Glomerular visceral epithelial cell (primary cell): ENCODE results near the gene LMF1.

Source experiments
- DNase-seq: peaks from one replicate; pipeline ENCODE4 v3.0.0-alpha.2; 2016; ENCODE audit errors: extremely low spot score

Gene LMF1

GRCh38 chr16:970766-971581 is at the start of gene LMF1:
Gene LMF1 (minus strand): TSS chr16:970984. CDS start chr16:970980, 4 bp downstream.
- peak; percentile 91 for DNase-seq

DNA sequence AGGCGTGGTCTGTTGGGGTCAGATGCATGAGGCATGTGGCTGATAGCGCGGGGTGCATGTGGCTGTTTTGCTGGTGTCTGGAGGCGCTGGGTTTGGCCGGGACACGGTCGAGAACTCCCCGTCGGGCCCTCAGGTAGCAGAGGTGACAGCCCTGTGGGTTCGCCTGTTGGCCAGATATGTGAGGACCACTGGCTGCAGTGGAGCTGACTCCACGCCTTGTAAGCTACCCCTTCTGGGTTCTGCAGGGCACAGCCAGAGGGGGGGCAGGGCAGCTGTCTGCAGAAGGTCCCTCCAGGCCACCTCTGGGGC is 49.3 kb upstream of the LMF1 start:
- no peak for DNase-seq

- peak; percentile 73 for DNase-seq
Measured at GRCh38 chr16:1019231-1020090, 48.7 kb upstream of the LMF1 start.

GRCh38 chr16:1018447-1019198 is 47.8 kb upstream of the LMF1 start:
- no peak for DNase-seq

DNA sequence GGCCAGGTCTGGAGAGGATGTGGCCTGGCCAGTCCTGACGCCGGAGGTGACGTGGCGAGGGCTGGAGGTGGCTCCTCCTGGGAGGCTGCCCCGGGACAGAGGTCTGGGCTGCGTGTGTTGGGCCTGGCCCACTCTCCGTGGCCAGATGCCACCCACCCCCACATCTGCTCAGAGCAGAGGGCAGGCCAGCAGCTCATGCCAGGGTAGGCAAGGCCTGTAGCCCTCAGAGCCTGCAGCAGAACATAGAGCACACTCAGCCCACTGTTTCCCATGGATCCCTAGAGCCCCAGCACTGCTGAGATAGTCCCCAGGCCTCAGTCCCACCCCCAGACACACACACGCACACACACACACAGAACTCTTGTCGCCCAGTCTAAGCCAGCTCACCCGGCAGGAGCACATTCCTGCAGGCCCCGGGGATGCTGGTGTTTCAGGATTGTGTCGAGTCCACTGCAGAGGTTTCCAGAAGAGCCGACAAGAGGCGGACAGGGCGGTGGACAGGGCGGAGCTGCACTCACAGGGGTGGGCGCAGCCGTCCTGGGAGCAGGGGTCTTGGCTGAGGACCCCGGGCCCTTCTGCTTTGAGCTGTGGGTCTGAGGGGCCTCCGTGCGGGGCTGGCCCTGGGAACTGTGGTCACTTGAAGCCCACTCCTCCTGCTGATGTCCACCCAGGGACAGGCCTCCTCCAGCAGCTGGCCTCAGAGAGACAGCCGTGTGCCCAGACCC is 44.1 kb upstream of the LMF1 start:
- DNase-seq, result no peak

DNA sequence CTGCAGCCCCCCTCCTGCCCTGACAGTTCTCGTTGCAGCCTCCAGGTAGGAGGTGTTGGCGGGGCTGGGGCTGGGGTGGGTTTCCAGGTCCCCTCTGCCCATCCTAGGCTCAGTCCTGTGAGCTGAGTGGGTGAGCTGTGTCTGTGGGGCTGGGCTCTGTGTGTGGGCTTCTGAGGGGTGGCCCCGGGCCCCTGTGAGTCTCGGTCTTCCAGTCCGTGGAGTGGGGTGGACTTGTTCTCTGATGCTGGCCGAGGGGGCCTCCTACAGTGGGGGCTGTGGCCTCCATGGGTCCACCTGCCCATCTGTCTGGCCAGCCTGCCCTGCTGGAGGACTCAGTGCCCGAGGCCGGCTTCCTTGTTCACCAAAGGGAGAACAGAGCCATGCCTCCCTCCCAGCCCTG is 43.4 kb upstream of the LMF1 start:
- no peak for DNase-seq

DNA sequence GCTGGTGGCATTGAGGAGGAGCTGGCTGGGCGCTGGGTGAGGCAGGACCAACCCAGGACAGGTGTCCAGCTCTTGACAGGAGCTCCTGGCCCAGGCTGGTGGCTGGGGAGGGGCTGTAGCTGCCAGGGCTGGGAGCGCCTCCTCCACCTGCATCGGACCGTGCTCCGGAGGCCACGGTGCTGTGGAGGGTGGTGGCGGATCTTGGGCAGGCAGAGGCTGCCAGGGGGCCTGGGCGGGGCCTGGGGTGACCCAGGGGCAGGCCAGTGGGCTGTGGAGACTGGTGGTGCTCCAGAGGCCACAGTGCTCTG is 42.8 kb upstream of the LMF1 start:
- no peak for DNase-seq

- no peak for DNase-seq
Measured at GRCh38 chr16:1012722-1013592, 42.2 kb upstream of the LMF1 start.

DNA sequence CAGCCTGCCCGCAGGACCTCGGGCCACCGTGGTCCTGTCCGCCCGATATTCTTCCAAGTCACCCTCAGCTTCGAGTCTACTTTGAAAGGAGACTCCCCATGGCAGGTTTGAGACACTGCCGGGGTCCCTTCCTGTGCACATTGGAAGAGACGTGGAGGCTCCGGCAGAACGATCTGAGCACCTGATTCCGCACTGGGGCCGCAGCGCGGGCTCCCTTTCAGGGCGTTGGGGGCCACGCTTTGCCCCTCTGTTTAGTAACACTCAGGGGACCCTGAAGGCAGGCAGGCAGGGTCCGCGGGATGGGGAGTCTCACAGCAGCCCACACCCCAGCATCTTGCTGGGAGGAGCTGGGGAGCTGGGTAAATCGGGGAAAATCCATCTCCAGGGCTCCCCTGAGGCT is 41.4 kb upstream of the LMF1 start:
- DNase-seq, result no peak

GRCh38 chr16:1011316-1012082 is 40.7 kb upstream of the LMF1 start:
- no peak for DNase-seq

- no peak for DNase-seq
Measured at GRCh38 chr16:1010815-1011214, 40.0 kb upstream of the LMF1 start.

GRCh38 chr16:1010251-1010650 is 39.5 kb upstream of the LMF1 start:
- no peak for DNase-seq

DNA sequence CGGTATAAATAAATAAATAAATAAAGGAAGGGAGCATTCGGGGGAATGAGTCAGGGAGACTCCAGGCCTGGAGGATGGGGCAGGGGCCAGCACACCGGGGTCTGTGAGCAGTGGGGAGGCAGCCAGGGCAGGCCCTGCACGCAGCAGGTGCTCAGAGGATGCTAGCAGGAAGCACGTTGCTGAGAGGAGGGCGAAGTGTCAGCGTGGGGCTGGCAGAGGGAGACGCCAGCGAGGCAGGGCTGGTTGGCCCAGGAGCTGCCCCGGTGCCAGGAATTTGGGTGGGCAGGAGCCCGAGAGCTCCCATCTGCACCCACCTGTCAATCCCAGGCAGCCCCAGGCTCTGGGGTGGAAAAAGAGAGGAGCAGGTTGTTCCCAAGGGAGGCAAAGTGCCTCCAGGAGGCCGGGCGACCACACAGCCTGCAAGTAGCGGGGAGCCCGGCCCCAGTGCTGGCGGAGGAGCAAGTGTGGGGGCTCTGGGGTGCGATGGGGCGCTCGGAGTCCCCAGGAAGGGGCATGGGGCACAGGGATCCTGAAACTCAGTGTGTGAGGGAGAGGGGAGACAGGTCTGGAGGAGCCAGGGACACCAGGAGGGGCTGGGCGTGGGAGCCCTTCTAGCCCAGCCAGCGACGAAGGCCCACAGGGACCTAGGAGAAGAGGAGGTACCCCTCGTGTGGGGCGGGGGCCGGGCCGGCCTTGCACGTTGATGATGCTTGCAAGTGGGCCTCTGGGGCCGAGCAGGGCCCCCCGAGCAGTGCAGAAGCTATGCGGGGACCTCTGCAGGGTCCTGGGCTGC is 38.8 kb upstream of the LMF1 start:
- no peak for DNase-seq

DNA sequence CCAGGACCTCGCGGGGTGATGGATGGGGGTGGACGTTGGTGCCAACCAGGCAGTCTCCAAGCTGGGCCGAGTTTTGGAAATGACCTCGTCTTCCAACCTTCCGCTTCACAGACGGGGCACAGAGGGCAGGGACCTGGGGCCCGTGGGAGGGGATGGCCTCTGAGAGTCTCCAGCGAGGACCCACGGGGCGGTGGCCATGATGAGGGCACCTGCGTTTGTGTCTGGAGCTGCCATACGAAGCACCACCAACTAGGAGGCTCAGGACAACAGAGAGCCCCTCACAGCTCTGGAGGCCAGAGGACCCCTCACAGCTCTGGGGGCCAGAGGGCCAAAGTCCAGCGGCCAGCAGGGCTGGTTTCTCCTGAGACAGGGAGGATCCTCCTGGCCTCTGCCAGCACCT is 37.3 kb upstream of the LMF1 start:
- no peak for DNase-seq

- peak; percentile 11 for DNase-seq
Measured at GRCh38 chr16:1007284-1007850, 36.6 kb upstream of the LMF1 start.

DNA sequence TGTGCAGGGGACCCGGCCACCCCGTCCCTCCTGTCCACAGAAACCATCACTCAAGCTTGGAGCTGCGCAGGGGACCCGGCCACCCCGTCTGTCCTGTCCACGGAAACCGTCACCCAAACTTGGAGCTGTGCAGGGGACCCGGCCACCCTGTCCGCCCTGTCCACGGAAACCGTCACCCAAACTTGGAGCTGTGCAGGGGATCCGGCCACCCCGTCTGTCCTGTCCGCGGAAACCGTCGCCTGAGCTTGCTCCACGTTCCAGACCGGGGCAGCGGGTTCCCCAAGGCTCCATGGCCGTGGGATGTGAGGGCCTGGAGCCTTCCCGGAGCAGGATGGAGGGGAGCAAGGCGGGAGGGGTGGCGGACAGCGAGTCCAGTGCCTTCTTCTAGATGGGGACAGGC is 36.0 kb upstream of the LMF1 start:
- DNase-seq, result no peak

DNA sequence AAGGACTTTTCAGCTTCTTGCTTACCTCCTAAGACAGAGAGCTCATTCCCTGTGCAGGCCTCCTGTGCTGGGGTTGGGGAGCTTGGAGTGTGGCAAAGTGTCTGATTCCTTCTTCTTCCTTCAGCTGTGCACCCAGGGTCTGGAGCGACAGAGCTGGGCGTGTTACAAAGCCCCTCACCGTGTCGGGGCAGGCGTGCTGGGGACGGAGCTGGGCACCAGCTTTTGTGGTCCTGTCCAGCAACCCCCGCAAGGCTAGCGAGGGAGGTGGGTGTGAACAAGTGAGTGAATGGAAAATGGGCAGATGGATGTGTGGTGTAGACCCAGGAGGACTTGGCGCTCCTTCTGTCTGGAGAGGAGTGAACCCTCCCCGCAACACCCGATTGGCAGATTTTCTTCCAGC is 34.5 kb upstream of the LMF1 start:
- no peak for DNase-seq

GRCh38 chr16:1003391-1004347 is 32.9 kb upstream of the LMF1 start:
- peak; percentile 71 for DNase-seq
